Hypothalamus (tissue), 51 donors: Measurements from ENCODE around the gene TMEM150A.
"Not testable (repeated sequence)": the region's sequence is repeated elsewhere in the genome, so short reads cannot be mapped to it uniquely, and the experiment has no call there.

ENCODE experiments used
- DNase-seq, 51 donors: peaks; one replicate each; lab custom pipeline; 2025; lab: John Stamatoyannopoulos, UW

TMEM150A gene

DNA sequence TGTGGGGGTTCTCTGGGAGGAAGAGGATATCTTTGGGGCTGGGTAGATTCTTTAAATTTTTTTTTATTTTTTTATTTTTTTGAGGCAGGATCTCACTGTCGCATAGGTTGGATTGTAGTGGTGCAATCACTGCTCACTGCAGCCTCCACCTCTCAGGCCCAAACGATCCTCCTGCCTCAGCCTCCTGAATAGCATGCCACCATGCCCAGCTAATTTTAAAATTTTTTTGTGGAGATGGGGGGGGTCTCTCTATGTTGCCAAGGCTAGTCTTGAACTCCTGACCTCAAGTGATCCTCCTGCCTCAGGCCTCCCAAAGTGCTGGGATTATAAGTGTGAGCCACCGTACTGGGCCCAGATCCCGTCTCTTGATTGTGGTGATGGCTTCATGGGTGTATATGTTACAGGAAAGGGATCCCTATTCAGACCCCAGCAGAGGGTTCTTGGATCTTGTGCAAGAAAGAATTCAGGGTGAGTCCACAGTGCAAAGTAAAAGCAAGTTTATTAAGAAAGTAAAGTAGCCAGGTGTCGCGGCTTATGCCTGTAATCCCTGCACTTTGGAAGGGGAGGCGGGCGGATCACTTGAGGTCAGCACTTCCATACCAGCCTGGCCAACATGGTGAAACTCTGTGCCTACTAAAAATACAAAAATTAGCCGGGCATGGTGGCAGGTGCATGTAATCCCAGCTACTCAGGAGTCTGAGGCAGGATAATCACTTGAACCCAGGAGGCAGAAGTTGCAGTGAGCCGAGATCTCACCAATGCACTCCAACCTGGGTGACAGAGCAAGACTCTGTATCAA lies 11.4 kb upstream of the TMEM150A start:
- no peak for DNase-seq

DNA sequence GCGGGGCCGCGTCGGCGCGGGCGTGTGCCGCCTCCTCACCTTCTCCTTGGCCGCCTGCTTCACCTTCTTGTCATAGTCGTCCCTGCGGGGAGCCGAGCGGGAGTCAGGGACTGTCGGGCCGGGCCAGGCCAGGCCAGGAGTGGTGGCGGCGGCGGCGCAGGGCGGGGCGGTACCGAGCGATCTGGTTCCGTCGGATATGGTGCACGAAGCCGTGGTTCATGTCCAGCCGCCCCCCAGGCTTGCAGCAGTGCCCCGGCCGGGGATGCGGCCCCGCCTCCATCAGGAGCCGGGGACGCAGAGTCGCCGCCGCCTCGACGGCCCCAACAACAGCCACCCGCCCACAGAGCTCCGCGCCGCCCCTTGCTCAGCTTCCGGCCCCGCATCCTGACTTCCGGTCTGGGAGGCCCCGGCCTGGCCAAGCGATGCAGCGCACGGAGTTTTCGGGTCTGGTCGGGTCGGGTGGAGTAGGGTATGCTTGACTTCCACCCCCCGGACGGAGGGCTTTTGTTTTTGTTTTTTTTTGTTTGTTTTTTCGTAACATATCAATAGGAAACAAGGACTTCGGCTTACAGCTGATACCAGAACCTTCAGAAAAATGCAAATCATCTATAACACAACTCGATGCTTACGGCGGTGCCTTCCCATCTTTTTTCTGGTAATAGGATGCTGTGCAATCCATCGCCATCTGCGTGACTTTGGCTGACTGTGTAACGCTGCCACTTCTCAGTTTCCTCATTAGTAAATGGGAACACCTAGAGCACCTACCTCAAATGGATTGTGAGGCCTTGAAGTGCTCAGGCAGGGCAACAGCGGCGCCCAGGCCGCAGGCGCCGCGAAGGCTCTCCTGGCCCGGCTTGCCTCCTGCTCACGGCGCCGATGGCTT lies 9.4 kb upstream of the TMEM150A start, which contains the start of gene C2orf68:
Gene C2orf68, minus strand, starts transcription at position 362 of the 883 bp plus-strand sequence. Its CDS starts 82 bp downstream, at position 280.
- peak; percentile 38 to 93 (median 84) for DNase-seq

GRCh38 chr2:85611217-85611704 lies 8.8 kb upstream of the TMEM150A start:
- no peak for DNase-seq

DNA sequence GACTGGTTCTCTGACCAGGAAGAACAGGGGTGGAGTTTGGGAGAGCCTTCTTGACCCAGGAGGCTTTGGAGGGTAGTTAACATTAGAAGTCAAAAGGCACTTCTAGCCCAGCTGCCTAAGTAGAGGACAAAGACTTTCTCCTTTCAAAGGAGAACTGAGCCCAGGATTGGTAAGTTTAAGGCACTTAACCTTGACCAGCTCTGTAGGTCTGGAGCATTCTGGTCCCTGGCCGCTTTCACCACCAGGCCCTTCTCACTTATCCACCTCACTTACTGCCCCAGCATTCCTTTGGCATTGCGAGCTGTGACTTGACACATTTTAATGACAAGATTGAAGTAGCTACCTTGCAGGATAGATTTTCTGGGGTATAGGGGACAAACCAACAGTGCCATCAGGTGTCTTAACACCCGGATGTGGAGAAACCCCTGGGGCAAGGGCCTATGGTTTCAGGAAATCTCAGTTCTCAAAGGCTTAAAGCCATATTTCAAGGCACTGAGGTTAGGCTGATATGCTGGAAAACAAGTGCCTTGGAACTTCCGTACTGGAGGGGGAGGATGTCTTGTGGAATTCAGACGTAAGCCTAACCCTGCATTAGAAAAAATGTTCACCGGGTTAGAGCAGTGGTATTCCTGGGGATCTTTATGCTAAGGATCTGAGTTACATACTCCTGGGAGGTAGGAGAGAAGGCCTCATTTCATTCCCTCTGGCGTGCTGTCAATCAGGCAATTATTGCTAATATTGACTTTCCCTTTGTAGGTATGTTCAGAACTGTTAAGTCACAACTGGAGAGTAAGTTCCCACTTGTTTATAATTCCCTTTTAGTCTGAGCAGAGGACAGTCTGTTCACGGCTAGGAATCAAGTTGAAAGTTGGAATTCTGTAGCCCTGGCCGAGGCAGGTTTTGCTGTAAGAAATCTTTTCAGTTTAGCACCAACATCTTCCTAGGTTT lies 5.0 kb upstream of the TMEM150A start:
- DNase-seq = no peak

- DNase-seq = no peak
Measured at GRCh38 chr2:85606116-85606455, 3.6 kb upstream of the TMEM150A start.

- peak in 2 of 51 donors; percentile 9 to 12 for DNase-seq
Measured at GRCh38 chr2:85605406-85606115, 3.1 kb upstream of the TMEM150A start.

- no peak for DNase-seq
Measured at GRCh38 chr2:85604568-85605339, 2.3 kb upstream of the TMEM150A start.

DNA sequence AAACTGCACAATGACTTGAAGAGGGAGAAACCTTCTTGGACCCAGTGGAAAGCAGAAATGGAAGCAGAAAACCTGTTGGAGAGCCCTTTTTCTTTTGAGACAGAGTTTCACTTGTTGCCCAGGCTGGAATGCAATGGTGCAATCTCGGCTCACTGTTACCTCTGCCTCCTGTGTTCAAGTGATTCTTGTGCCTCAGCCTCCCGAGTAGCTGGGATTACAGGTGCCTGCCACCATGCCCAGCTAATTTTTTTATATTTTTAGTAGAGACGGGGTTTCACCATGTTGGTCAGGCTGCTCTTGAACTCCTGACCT lies 1.6 kb upstream of the TMEM150A start:
- not testable (repeated sequence) for DNase-seq

DNA sequence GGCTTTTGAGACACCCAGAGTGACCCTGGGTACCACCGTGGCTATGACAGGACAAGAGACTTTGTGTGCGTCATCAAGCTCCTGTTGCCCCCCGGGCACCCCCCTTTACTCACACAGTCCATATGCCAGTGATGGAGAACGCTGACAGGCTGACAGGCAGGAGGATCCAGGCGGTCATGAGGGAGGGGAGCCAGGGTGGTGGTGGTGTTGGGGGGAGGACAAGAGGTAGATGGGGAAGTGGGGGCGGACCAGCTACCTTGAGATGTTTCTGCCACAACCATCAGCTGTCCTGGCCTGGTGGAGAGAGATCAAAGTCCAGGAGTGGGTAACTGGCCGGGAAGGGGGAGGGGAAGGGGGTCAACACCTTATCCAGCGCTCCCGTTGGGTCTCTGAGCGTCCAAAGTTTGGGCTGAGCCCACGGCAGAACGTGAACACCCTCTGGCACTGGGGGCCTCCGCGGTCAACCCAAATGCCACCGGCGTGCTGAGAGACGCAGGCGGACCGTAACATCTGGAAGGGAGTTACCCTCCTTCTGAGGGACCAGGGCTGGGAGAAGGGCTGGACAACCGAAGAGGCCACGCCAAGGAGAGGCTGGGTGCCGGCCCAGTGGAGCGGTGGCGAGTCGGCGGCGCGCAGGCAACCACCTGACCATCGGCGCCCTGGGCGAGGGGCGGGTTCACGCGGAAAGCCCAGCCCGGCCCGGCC lies 575 bp downstream of the TMEM150A start:
- DNase-seq = peak in 36 of 51 donors; percentile 55 to 91 (median 78)

DNA sequence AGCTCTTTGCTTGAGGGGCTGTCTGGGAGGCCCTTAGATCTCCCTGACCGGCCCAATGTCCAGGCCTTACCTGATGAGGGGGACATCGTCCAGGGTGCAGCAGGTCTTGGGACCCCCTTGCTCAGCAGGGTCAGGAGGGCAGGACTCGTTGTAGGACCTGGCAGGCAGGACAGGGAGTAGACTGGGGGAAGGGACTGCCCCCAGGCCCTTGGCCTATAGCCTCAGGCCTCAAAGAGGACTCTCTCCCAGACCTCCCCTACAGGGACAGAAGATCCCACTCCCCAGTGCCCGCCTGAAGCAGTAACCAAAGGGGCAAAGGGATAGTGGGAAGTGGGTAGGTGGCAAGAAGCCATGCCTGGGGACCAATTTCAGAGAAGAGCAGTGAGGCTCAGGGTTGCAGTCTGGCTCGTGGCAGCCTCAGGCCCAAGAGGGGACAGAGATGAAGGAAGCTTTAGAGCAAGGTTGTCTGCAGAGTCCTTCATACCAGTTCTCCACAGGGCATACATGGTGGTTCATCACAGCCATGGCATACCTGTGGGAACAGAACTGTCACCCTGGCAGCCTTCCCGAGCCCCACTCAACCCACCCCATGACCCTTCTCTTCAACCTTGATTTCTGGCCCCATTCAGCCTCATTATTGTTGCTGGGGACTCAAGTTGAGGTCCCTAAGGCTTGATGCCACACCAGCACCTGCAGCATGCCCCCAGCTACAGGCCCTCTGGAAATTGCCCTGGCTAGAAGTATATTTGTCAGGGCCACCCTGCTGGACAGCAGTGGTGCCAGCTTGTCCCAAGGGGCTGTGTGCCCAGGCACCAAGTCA lies 1.3 kb downstream of the TMEM150A start:
- no peak for DNase-seq

DNA sequence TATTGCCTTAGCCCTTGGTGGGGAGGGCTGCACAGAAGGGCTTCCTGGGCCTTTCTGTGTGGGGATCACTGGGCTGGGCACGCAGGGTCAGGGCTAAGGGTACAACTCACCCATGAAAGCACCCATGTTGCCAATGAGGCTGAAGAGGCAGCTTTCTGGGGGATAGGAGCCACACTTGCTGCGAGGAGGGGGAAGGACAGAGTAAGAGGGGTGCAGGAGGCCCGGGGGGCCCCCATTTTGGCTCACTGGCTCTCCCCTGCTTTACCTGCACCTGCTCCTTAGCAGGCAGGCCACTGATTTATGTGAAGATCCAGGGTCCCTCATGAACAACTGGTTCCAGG lies 2.3 kb downstream of the TMEM150A start:
- no peak for DNase-seq

DNA sequence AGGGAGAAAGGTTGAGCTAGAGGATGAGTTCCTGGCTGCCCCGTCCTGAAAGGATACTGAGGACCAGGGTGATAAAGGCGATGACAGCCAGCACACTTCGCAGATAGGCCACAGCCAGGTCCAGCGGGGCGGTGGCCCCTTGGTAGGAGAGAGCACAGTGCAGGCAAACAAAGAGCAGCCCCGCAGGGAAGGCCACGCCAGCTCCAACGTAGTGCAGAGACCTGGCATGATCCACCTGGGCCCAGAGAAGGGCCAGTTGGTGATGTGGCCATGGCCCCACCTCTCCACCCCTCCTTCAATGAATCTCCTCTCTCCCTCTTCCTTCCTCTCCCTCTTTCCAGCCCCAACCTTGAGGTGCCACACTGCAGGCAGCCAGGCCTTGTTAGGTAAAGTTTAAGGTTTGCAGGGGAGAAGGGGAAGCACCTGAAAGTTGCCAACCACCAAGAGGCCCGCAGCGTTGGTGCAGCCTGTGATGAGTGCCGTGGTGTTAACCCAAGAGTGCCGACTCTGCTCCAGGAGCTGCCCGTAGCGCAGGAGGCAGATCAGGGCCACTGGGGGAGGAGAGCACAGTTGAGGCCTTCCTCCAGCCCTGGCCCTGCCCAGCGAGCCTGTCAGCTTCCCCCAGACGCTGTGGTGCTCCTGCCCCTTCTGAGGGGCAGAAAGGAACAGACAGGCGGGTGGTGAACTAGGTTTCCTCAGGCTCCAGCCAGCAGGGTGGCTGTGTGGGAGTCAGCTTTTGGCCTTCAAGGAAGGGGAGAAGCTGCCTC lies 2.8 kb downstream of the TMEM150A start:
- DNase-seq = no peak

GRCh38 chr2:85598594-85599340 lies 3.7 kb downstream of the TMEM150A start:
- no peak for DNase-seq

DNA sequence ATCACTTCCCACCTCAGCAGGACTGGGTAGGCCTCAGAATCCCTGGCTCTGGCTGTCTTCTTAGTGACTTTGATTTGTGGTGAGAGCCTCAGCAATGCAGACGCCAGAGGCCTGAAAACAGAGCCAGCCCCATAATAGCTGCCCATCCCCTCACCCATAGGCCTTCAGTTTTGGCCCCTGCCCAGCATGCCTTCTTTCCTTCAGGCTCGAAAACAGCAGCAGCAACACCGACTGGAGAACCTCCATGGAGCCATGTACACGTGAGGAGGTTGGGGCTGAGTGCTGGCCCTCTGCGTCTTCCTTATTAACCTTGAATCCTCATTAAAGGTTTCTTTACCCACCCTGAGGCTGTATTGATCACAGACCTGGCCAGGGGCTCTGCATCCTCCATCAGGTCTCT lies 5.3 kb downstream of the TMEM150A start:
- no peak for DNase-seq

DNA sequence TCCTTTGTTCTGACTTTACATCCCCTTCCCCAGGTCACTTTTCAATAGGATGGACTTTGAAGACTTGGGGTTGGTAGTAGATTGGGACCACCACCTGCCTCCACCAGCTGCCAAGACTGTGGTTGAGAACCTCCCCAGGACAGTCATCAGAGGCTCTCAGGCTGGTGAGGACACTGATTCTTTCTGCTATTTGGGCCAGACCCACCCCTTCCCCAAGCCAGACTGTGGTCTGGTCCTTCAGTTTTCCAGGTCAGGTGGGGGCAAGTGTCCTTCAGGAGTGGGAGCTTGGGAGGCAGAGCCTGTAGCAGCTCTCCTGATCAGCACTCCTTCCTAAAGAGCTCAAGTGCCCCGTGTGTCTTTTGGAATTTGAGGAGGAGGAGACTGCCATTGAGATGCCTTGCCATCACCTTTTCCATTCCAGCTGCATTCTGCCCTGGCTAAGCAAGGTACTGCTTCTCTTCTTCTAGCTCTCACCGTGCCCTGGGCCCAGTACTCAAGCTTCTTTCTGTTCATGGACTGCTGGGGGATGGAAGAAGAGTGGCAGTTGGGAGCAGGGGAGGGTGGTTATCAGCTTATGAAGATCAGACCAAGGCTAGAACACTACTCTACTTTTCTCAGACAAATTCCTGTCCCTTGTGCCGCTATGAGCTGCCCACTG lies 5.9 kb downstream of the TMEM150A start:
- DNase-seq = no peak

- no peak for DNase-seq
Measured at GRCh38 chr2:85596026-85596333, 6.5 kb downstream of the TMEM150A start.
